ENCODE results near the gene HNF4A. TPM values are rescaled to one million over a fixed set of nuclear protein-coding genes. Genes with fewer than 3 reads are reported as not detected.

HNF4A gene
- total and polyA plus RNA-seq, 2 donors (not counting 3 experiments of a cell fraction or from before 2014, with no cell fraction given), result not detected

GRCh38 chr20:44454306-44454963 is 98.9 kb downstream of the HNF4A start:
- H3K79me2 ChIP-seq (ENCODE audit: control insufficient read depth, insufficient read depth, low read length), result no peaks in the 10 kb centered on the region
- no peaks in the 10 kb centered on the region for H3K36me3 ChIP-seq (ENCODE audit: control insufficient read depth in 2 of 2, extremely low read depth in 1 of 2, insufficient read depth in 2 of 2, low read length in 2 of 2)
- no peaks in the 10 kb centered on the region for H3K9me1 ChIP-seq (replicated peaks; ENCODE audit: control insufficient read depth, extremely low read depth, insufficient read depth, low read length)
- dilution Hi-C loops (cut with MboI; ENCODE audit: extremely low pct_ligation_motif_present, low sequenced_read_pairs) (no loop called here), intact Hi-C loops (cut with micrococcal nuclease) (no loop called here)
- H3K9me3 ChIP-seq (replicated peaks; ENCODE audit: control insufficient read depth, insufficient read depth, low read length), result no peaks in the 10 kb centered on the region
- no peak overlapping the region for H3K4me3 ChIP-seq (replicated peaks in 1 of 3; ENCODE audit: insufficient read depth in 1 of 3, low read depth in 1 of 3, low read length in 3 of 3)
- H4K20me1 ChIP-seq (replicated peaks; ENCODE audit: control insufficient read depth, extremely low read depth, insufficient read depth, low read length), result no peaks in the 10 kb centered on the region
- no peaks in the 10 kb centered on the region for H3K4me1 ChIP-seq (ENCODE audit: control insufficient read depth, extremely low read depth, insufficient read depth, low read length)
- no peak for TF ChIP-seq GATA2 (IDR thresholded peaks at IDR 0.05; ENCODE audit: insufficient read depth, insufficient read length, low read depth, low read length)
- TF ChIP-seq POLR2AphosphoS5 (IDR thresholded peaks at IDR 0.05; ENCODE audit: insufficient read depth, low read depth, low read length), result no peak
- no peak for TF ChIP-seq JUN (IDR thresholded peaks at IDR 0.05; ENCODE audit: borderline replicate concordance, insufficient read depth, insufficient read length, low read depth)
- TF ChIP-seq MYC (IDR thresholded peaks at IDR 0.05; ENCODE audit: low read depth, low read length), result no peak
- no peak for TF ChIP-seq CTCF (IDR thresholded peaks at IDR 0.05; ENCODE audit: extremely low read depth in 1 of 2, insufficient read depth in 1 of 2, low read depth in 1 of 2, low read length in 2 of 2)
- TF ChIP-seq EZH2 (IDR thresholded peaks at IDR 0.05; ENCODE audit: borderline replicate concordance, low read depth, low read length, severe bottlenecking), result no peak
- no peak for TF ChIP-seq MAX (IDR thresholded peaks at IDR 0.05; ENCODE audit: insufficient read depth, insufficient read length)
- TF ChIP-seq FOS (IDR thresholded peaks at IDR 0.05; ENCODE audit: borderline replicate concordance, insufficient read depth, low read length), result no peak
- TF ChIP-seq POLR2A (IDR thresholded peaks at IDR 0.05; ENCODE audit: low read depth, low read length), result no peak
- no TSS peak for BruUV-seq (replicated peaks)
- FAIRE-seq, result no peak
- DNase-seq (ENCODE audit: low read depth, low spot score), result no peak
- CTCF ChIA-PET, result no interaction called here
- no peak overlapping the region for H3K27ac ChIP-seq (ENCODE audit: insufficient read depth, low read depth, low read length)
- no peak overlapping the region for H2AFZ ChIP-seq (ENCODE audit: low read depth, low read length)
- no peak overlapping the region for H3K4me2 ChIP-seq (ENCODE audit: insufficient read depth, low read length)
- no peak overlapping the region for H3K9ac ChIP-seq (replicated peaks; ENCODE audit: extremely low read depth, insufficient read depth, low read length)
- POLR2A ChIA-PET, result no interaction called here
- peaks cover 2% of the 10 kb centered on the region in 2 experiments for H3K27me3 ChIP-seq (ENCODE audit: control insufficient read depth in 2 of 2, insufficient read depth in 2 of 2, low read length in 2 of 2)
